ENCODE measurements around the gene TRPC3. TPM values are rescaled to one million over a fixed set of nuclear protein-coding genes. Genes with fewer than 3 reads are reported as not detected.
A peak's percentile ranks its signal among the peaks of the same experiment; 100 is the strongest.

TRPC3 gene
- total RNA-seq, 1 donor from 2014 or later, result 0.07 TPM

DNA sequence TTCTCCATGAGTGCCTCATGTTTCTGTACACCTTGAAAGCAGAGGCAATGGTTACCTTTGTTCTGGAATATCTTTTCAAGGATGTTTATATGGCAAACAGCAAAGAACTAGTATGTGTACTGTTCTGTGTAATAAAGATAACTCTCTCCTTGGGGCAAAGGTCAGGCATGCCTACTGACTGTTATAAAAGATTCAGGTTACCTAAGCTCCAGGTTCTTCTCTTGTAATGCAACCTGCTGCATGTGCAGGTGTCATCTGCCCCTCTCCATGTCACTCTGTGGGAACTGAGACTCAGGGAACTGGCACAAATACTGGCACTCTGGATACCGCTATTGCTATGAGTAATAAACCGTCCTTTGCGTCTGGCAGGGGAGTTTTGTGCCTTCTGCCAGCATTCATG, 5.4 kb upstream of the TRPC3 start:
- no peak for TF ChIP-seq EZH2 (IDR thresholded peaks at IDR 0.05; ENCODE audit: insufficient read depth, low read length)
- TF ChIP-seq, protein P1, sequence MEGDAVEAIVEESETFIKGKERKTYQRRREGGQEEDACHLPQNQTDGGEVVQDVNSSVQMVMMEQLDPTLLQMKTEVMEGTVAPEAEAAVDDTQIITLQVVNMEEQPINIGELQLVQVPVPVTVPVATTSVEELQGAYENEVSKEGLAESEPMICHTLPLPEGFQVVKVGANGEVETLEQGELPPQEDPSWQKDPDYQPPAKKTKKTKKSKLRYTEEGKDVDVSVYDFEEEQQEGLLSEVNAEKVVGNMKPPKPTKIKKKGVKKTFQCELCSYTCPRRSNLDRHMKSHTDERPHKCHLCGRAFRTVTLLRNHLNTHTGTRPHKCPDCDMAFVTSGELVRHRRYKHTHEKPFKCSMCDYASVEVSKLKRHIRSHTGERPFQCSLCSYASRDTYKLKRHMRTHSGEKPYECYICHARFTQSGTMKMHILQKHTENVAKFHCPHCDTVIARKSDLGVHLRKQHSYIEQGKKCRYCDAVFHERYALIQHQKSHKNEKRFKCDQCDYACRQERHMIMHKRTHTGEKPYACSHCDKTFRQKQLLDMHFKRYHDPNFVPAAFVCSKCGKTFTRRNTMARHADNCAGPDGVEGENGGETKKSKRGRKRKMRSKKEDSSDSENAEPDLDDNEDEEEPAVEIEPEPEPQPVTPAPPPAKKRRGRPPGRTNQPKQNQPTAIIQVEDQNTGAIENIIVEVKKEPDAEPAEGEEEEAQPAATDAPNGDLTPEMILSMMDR (IDR thresholded peaks at IDR 0.05; ENCODE audit: insufficient read depth, low read depth, low read length), result no peak
- Mint-ChIP-seq H3K36me3 (ENCODE audit: low read depth, unreplicated experiment) (no peaks in the 10 kb centered on the region), H3K27me3 (ENCODE audit: low read depth, unreplicated experiment) (peaks cover 29% of the 10 kb centered on the region), H3K4me3 (ENCODE audit: unreplicated experiment) (no peak overlapping the region), H3K4me1 (ENCODE audit: low read depth, unreplicated experiment) (no peaks in the 10 kb centered on the region), H3K27ac (ENCODE audit: unreplicated experiment) (no peak overlapping the region), H3K9me3 (ENCODE audit: unreplicated experiment) (no peaks in the 10 kb centered on the region)
- Histone ChIP-seq H3K79me2 (ENCODE audit: insufficient read depth, low read length) (no peaks in the 10 kb centered on the region), H3K27me3 (ENCODE audit: insufficient read depth, low read length) (peaks cover 14% of the 10 kb centered on the region), H2AFZ (ENCODE audit: low read depth, low read length) (no peak overlapping the region), H3K4me2 (ENCODE audit: low read length) (no peak overlapping the region), H3K4me3 (ENCODE audit: insufficient read depth, low read depth, low read length) (no peak overlapping the region), H3K27ac (ENCODE audit: low read depth, low read length) (no peak overlapping the region), H3K9me3 (ENCODE audit: insufficient read depth, low read depth, low read length) (no peaks in the 10 kb centered on the region), H3K36me3 (ENCODE audit: insufficient read depth, low read length) (no peaks in the 10 kb centered on the region), H3K4me1 (ENCODE audit: insufficient read depth, low read length) (no peaks in the 10 kb centered on the region), H3K9ac (ENCODE audit: low read length) (no peak overlapping the region), H4K20me1 (ENCODE audit: insufficient read depth, low read length) (no peaks in the 10 kb centered on the region)
- FAIRE-seq, result no peak
- DNase-seq (ENCODE audit: low read depth), result no peak

DNA sequence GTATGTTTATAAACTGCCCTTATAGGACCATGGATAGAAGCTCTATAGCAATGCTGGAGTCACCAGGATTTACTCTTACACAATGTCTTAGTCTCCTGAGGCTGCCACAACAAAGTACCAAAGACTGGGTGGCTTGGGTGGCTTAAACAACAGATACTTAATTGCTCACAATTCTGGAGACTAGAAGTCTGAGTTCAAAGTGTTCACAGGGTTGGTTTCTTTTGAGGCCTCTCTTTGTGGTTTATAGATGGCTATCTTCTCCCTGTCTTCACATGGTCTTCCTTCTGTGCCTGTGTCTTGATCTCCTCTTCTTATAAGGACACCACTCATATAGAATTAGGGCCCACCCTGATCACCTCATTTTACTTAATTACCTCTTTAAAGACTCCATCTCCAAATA, 2.0 kb upstream of the TRPC3 start:
- peaks cover 17% of the 10 kb centered on the region for H3K27me3 ChIP-seq (ENCODE audit: insufficient read depth, low read length)
- no peak overlapping the region for H3K9ac ChIP-seq (ENCODE audit: low read length)
- DNase-seq (ENCODE audit: low read depth) (no peak), FAIRE-seq (no peak)
- no peak overlapping the region for H3K4me2 ChIP-seq (ENCODE audit: low read length)
- Mint-ChIP-seq H3K36me3 (ENCODE audit: low read depth, unreplicated experiment) (no peaks in the 10 kb centered on the region), H3K27me3 (ENCODE audit: low read depth, unreplicated experiment) (peaks cover 50% of the 10 kb centered on the region), H3K4me3 (ENCODE audit: unreplicated experiment) (no peak overlapping the region), H3K27ac (ENCODE audit: unreplicated experiment) (no peak overlapping the region), H3K4me1 (ENCODE audit: low read depth, unreplicated experiment) (peaks cover 2% of the 10 kb centered on the region), H3K9me3 (ENCODE audit: unreplicated experiment) (no peaks in the 10 kb centered on the region)
- no peak overlapping the region for H3K4me3 ChIP-seq (ENCODE audit: insufficient read depth, low read depth, low read length)
- H4K20me1 ChIP-seq (ENCODE audit: insufficient read depth, low read length), result no peaks in the 10 kb centered on the region
- H3K27ac ChIP-seq (ENCODE audit: low read depth, low read length), result no peak overlapping the region
- no peak for TF ChIP-seq EZH2 (IDR thresholded peaks at IDR 0.05; ENCODE audit: insufficient read depth, low read length)
- TF ChIP-seq, protein P1 (IDR thresholded peaks at IDR 0.05; ENCODE audit: insufficient read depth, low read depth, low read length), result no peak
- H3K9me3 ChIP-seq (ENCODE audit: insufficient read depth, low read depth, low read length), result no peaks in the 10 kb centered on the region
- H3K36me3 ChIP-seq (ENCODE audit: insufficient read depth, low read length), result no peaks in the 10 kb centered on the region
- no peak overlapping the region for H2AFZ ChIP-seq (ENCODE audit: low read depth, low read length)
- H3K79me2 ChIP-seq (ENCODE audit: insufficient read depth, low read length), result no peaks in the 10 kb centered on the region
- H3K4me1 ChIP-seq (ENCODE audit: insufficient read depth, low read length), result peaks cover 4% of the 10 kb centered on the region

DNA sequence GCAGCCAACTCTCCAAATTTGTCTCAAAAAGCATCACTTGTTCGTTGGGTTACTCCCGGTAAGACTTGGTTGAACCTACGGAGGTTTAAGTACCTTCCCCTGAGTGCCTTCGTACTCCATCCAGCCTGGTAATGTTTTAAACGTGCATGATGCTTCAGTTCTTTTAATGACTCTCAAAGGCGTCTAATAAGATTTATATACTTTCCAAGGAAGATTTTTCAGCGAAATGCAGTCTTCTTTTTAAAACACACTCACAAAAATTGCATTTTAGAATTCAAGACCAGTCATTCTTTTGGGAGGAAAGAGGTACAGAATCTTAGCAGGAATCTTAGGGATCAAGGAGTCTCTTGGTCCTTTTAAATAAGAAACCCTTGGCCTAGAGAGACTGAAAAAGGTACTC, 430 bp upstream of the TRPC3 start:
- H4K20me1 ChIP-seq (ENCODE audit: insufficient read depth, low read length), result no peaks in the 10 kb centered on the region
- peaks cover 4% of the 10 kb centered on the region for H3K4me1 ChIP-seq (ENCODE audit: insufficient read depth, low read length)
- H2AFZ ChIP-seq (ENCODE audit: low read depth, low read length), result no peak overlapping the region
- H3K27ac Mint-ChIP-seq (ENCODE audit: unreplicated experiment), result no peak overlapping the region
- H3K4me1 Mint-ChIP-seq (ENCODE audit: low read depth, unreplicated experiment), result peaks cover 2% of the 10 kb centered on the region
- H3K4me2 ChIP-seq (ENCODE audit: low read length), result peak overlapping the region; percentile 99
- DNase-seq (ENCODE audit: low read depth), result no peak
- no peaks in the 10 kb centered on the region for H3K9me3 Mint-ChIP-seq (ENCODE audit: unreplicated experiment)
- H3K27me3 Mint-ChIP-seq (ENCODE audit: low read depth, unreplicated experiment), result peaks cover 60% of the 10 kb centered on the region
- FAIRE-seq, result no peak
- H3K27ac ChIP-seq (ENCODE audit: low read depth, low read length), result no peak overlapping the region
- peak overlapping the region; percentile 37 for H3K4me3 Mint-ChIP-seq (ENCODE audit: unreplicated experiment)
- no peaks in the 10 kb centered on the region for H3K36me3 Mint-ChIP-seq (ENCODE audit: low read depth, unreplicated experiment)
- no peaks in the 10 kb centered on the region for H3K9me3 ChIP-seq (ENCODE audit: insufficient read depth, low read depth, low read length)
- peaks cover 17% of the 10 kb centered on the region for H3K27me3 ChIP-seq (ENCODE audit: insufficient read depth, low read length)
- no peaks in the 10 kb centered on the region for H3K36me3 ChIP-seq (ENCODE audit: insufficient read depth, low read length)
- peak overlapping the region; percentile 20 for H3K4me3 ChIP-seq (ENCODE audit: insufficient read depth, low read depth, low read length)
- TF ChIP-seq, protein P1 (IDR thresholded peaks at IDR 0.05; ENCODE audit: insufficient read depth, low read depth, low read length), result no peak
- TF ChIP-seq EZH2 (IDR thresholded peaks at IDR 0.05; ENCODE audit: insufficient read depth, low read length), result no peak
- H3K9ac ChIP-seq (ENCODE audit: low read length), result no peak overlapping the region
- no peaks in the 10 kb centered on the region for H3K79me2 ChIP-seq (ENCODE audit: insufficient read depth, low read length)
